Measurements from ENCODE around the gene PNLIPRP2. TPM values are rescaled to one million over a fixed set of nuclear protein-coding genes. Genes with fewer than 3 reads are reported as not detected.

PNLIPRP2 gene
- total and polyA plus RNA-seq, 2 of the 4 experiments (the other 2 are of a cell fraction): not detected

- no peak for ATAC-seq (ENCODE audit: low read depth)
- Histone ChIP-seq H2AK9ac (replicated peaks; ENCODE audit: low read depth, low read length, poor library complexity) (no peak overlapping the region), H3K4me2 (ENCODE audit: low read depth, low read length) (no peak overlapping the region), H3K14ac (replicated peaks; ENCODE audit: low read depth, low read length) (no peak overlapping the region), H2AK5ac (ENCODE audit: low read depth, low read length) (no peak overlapping the region), H3K36me3 (ENCODE audit: control insufficient read depth, insufficient read depth, low read length) (no peaks in the 10 kb centered on the region), H2BK20ac (ENCODE audit: low read depth, low read length) (no peak overlapping the region), H3K4me3 (ENCODE audit: insufficient read depth, low read depth, low read length) (no peak overlapping the region), H3K79me1 (ENCODE audit: low read depth in 1 of 2, low read length in 2 of 2) (no peaks in the 10 kb centered on the region), H3K4ac (ENCODE audit: low read depth, low read length) (no peak overlapping the region), H3K4me1 (ENCODE audit: control insufficient read depth, insufficient read depth, low read length) (no peaks in the 10 kb centered on the region), H3K23ac (ENCODE audit: low read depth, low read length) (no peak overlapping the region), H3K27me3 (ENCODE audit: control insufficient read depth, insufficient read depth, low read length) (no peaks in the 10 kb centered on the region), H3K56ac (ENCODE audit: extremely low read depth, insufficient read depth, low read length) (no peak overlapping the region), H4K20me1 (ENCODE audit: insufficient read depth, low read length) (no peaks in the 10 kb centered on the region), H4K5ac (ENCODE audit: low read depth, low read length) (no peak overlapping the region), H2BK15ac (ENCODE audit: low read depth, low read length) (no peak overlapping the region), H2BK120ac (ENCODE audit: low read depth, low read length) (no peak overlapping the region), H3K9me3 (ENCODE audit: control insufficient read depth, insufficient read depth, low read length) (no peaks in the 10 kb centered on the region), H2AFZ (replicated peaks; ENCODE audit: low read length, poor library complexity) (no peak overlapping the region), H3K18ac (ENCODE audit: low read depth, low read length) (no peak overlapping the region), H2BK5ac (ENCODE audit: low read depth, low read length, poor library complexity, severe bottlenecking) (no peak overlapping the region), H3K27ac (ENCODE audit: insufficient read depth, low read length) (no peak overlapping the region), H4K8ac (ENCODE audit: low read depth in 2 of 2, low read length in 2 of 2) (no peak overlapping the region), H3K9ac (ENCODE audit: low read depth, low read length) (no peak overlapping the region), H3K9me1 (ENCODE audit: insufficient read depth, low read length) (no peaks in the 10 kb centered on the region), H4K91ac (ENCODE audit: insufficient read depth, low read depth, low read length) (no peak overlapping the region)
- dilution Hi-C loops (cut with HindIII; ENCODE audit: low sequenced_read_pairs, unreplicated experiment) (no loop called here), intact Hi-C loops (cut with micrococcal nuclease) (no loop called here), in situ Hi-C loops (cut with MboI; ENCODE audit: low sequenced_read_pairs) (no loop called here)
- WGBS, 2 experiments (ENCODE audit: extremely low coverage in 2 of 2, insufficient read length in 1 of 2): no CpG with 5 or more reads among the region's 2 CpGs
- ChIA-PET CTCF (interaction anchor here (0.7 kb wide), 1 partner anchor 539 kb away, joined by 4 read pairs; no protein-coding TSS in a partner anchor), POLR2A (ENCODE audit: unreplicated experiment) (no interaction called here)
- no TSS peak for BruUV-seq (replicated peaks)
- DNase-seq: no peak
- no peak for TF ChIP-seq POLR2A (IDR thresholded peaks at IDR 0.05; ENCODE audit: low read depth, low read length)
- no peak for TF ChIP-seq MAFK (IDR thresholded peaks at IDR 0.05; ENCODE audit: low read depth, low read length)
- no peak for TF ChIP-seq CTCF (conservative IDR thresholded peaks at IDR 0.05; ENCODE audit: low read depth, low read length)
- no peak for TF ChIP-seq SMC3 (IDR thresholded peaks at IDR 0.05; ENCODE audit: low read depth, low read length)
- no peak for TF ChIP-seq FOS (IDR thresholded peaks at IDR 0.05; ENCODE audit: low read depth, low read length)
- no peak for TF ChIP-seq MAZ (IDR thresholded peaks at IDR 0.05; ENCODE audit: borderline replicate concordance, low read depth, low read length)
- TF ChIP-seq CEBPB (IDR thresholded peaks at IDR 0.05; ENCODE audit: low read depth, low read length): no peak
- no peak for TF ChIP-seq CHD1 (IDR thresholded peaks at IDR 0.05; ENCODE audit: low read depth, low read length)
- TF ChIP-seq RFX5 (IDR thresholded peaks at IDR 0.05; ENCODE audit: low read depth, low read length): no peak
- no peak for TF ChIP-seq RAD21 (IDR thresholded peaks at IDR 0.05; ENCODE audit: low read length)
- no peak for TF ChIP-seq BHLHE40 (IDR thresholded peaks at IDR 0.05; ENCODE audit: low read depth, low read length)
- TF ChIP-seq MXI1 (IDR thresholded peaks at IDR 0.05; ENCODE audit: borderline replicate concordance, low read depth, low read length): no peak
- TF ChIP-seq NFE2L2 (IDR thresholded peaks at IDR 0.05; ENCODE audit: low read depth, low read length): no peak
- TF ChIP-seq, protein P1, sequence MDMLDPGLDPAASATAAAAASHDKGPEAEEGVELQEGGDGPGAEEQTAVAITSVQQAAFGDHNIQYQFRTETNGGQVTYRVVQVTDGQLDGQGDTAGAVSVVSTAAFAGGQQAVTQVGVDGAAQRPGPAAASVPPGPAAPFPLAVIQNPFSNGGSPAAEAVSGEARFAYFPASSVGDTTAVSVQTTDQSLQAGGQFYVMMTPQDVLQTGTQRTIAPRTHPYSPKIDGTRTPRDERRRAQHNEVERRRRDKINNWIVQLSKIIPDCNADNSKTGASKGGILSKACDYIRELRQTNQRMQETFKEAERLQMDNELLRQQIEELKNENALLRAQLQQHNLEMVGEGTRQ (IDR thresholded peaks at IDR 0.05; ENCODE audit: low read depth, low read length): no peak
- no peak for TF ChIP-seq RCOR1 (IDR thresholded peaks at IDR 0.05; ENCODE audit: insufficient replicate concordance, low read length)
These were observed 16.2 kb downstream of the PNLIPRP2 start for GRCh38 chr10:116636976-116637375.

Data from IMR-90 (cell line).